ENCODE data around the gene AEBP2.
"Not testable (repeated sequence)": the region's sequence is repeated elsewhere in the genome, so short reads cannot be mapped to it uniquely, and the experiment has no call there.

Gene AEBP2

DNA sequence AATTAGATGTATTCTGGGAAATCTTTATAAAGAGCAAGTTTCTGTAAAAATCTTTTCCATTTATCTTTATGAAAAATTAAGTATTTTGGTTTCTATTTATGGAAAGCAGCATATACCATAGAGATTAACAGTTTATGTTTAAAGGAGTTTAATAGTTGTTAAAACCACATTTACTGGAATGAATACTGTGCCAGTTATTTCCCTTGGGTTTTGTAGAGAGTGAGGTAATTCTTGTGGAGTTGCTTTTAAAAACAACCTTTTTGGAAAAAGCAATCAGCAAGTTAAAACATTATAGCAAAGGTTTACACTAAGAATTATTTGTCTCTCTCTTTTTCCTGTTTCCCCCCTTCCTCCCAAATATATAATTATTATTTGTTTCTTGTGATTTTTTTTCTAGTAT is 34.9 kb downstream of the AEBP2 start:
- H3K27me3 ChIP-seq (ENCODE audit: insufficient read depth, low read depth), result no peaks in the 10 kb centered on the region

DNA sequence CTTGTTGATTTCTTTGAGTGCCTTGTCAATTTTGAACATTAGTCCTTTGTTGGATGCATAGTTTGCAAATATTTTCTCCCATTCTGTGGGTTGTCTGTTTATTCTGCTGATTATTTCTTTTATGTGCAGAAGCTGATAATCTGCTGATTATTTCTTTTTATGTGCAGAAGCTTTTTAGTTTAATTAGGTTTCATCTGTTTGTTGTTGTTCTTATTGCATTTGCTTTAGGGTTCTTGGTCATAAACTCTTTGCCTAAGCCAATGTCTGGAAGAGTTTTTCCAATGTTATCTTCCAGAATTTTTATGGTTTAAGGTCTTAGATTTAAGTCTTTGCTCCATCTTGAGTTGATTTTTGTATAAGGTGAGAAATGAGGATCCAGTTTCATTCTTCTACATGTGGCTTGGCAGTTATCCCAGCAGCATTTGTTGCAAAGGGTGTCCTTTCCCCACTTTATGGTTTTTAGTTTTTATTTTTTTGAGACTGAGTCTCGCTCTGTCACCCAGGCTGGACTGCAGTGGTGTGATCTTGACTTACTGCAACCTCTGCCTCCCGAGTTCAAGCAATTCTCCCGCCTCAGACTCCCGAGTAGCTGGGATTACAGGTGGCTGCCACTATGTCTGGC is 36.7 kb downstream of the AEBP2 start:
- H3K79me2 ChIP-seq (ENCODE audit: insufficient read depth, low read depth), result peaks cover 53% of the 10 kb centered on the region

More for the DNA sequence above, 34.9 kb downstream of the AEBP2 start:
- peaks cover 33% of the 10 kb centered on the region for H3K4me1 ChIP-seq (ENCODE audit: low read depth, poor library complexity, severe bottlenecking)
- H3K4me2 ChIP-seq, result no peak overlapping the region
- H3K9ac ChIP-seq, result no peak overlapping the region
- H4K20me1 ChIP-seq (ENCODE audit: insufficient read depth), result no peaks in the 10 kb centered on the region
- no peak for TF ChIP-seq CTCF (conservative IDR thresholded peaks at IDR 0.05; ENCODE audit: low read depth, low read length)
- no peak overlapping the region for H3K27ac ChIP-seq
- peaks cover 43% of the 10 kb centered on the region for H3K79me2 ChIP-seq (ENCODE audit: insufficient read depth, low read depth)
- no peak overlapping the region for H3K4me3 ChIP-seq (IDR thresholded peaks at IDR 0.05; ENCODE audit: insufficient read depth, low read depth, low read length)
- H3K36me3 ChIP-seq (ENCODE audit: insufficient read depth), result peaks cover 2% of the 10 kb centered on the region; the same call in 1 of the 2 replicates
- no peak overlapping the region for H2AFZ ChIP-seq (ENCODE audit: low read depth)

DNA sequence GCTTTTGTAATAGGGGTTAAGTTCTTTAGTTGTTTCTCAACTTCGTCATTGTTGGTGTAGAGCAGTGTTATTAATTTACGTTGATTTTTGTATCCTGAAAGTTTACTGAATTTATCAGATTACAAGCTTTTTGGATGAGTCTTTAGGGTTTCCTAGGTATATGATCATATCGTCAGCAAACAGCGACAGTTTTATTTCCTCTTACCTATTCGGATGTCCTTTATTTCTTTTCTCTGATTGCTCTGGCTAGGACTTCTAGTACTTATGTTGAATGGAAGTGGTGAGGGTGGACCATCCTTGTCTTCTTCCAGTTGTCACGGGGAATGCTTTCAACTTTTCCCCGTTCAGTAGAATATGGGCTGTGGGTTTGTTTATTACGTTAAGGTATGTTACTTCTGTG is 37.8 kb downstream of the AEBP2 start:
- no peaks in the 10 kb centered on the region for H3K27me3 ChIP-seq (ENCODE audit: insufficient read depth, low read depth)
- no peak overlapping the region for H3K4me3 ChIP-seq (IDR thresholded peaks at IDR 0.05; ENCODE audit: insufficient read depth, low read depth, low read length)
- H3K4me2 ChIP-seq, result no peak overlapping the region
- H3K36me3 ChIP-seq (ENCODE audit: insufficient read depth), result peaks cover 2% of the 10 kb centered on the region; the same call in 1 of the 2 replicates
- H3K27ac ChIP-seq, result no peak overlapping the region
- TF ChIP-seq CTCF (conservative IDR thresholded peaks at IDR 0.05; ENCODE audit: low read depth, low read length), result no peak
- peaks cover 38% of the 10 kb centered on the region for H3K4me1 ChIP-seq (ENCODE audit: low read depth, poor library complexity, severe bottlenecking)
- peaks cover 59% of the 10 kb centered on the region for H3K79me2 ChIP-seq (ENCODE audit: insufficient read depth, low read depth)
- H3K9ac ChIP-seq, result no peak overlapping the region
- H2AFZ ChIP-seq (ENCODE audit: low read depth), result no peak overlapping the region
- peaks cover 5% of the 10 kb centered on the region; the same call in 1 of the 2 replicates for H4K20me1 ChIP-seq (ENCODE audit: insufficient read depth)

More for the DNA sequence above, 36.7 kb downstream of the AEBP2 start:
- not testable (repeated sequence) for H2AFZ ChIP-seq (ENCODE audit: low read depth); H3K27me3 ChIP-seq (ENCODE audit: insufficient read depth, low read depth); H3K4me3 ChIP-seq (IDR thresholded peaks at IDR 0.05; ENCODE audit: insufficient read depth, low read depth, low read length); H3K9ac ChIP-seq; H4K20me1 ChIP-seq (ENCODE audit: insufficient read depth); H3K36me3 ChIP-seq (ENCODE audit: insufficient read depth); H3K4me2 ChIP-seq; H3K27ac ChIP-seq
- peaks cover 33% of the 10 kb centered on the region for H3K4me1 ChIP-seq (ENCODE audit: low read depth, poor library complexity, severe bottlenecking)

GRCh38 chr12:19480459-19480858 is 41.2 kb downstream of the AEBP2 start:
- peaks cover 68% of the 10 kb centered on the region for H3K79me2 ChIP-seq (ENCODE audit: insufficient read depth, low read depth)
- H3K27me3 ChIP-seq (ENCODE audit: insufficient read depth, low read depth), result no peaks in the 10 kb centered on the region
- H3K4me3 ChIP-seq (IDR thresholded peaks at IDR 0.05; ENCODE audit: insufficient read depth, low read depth, low read length), result no peak overlapping the region
- peaks cover 6% of the 10 kb centered on the region; the same call in 1 of the 2 replicates for H4K20me1 ChIP-seq (ENCODE audit: insufficient read depth)
- H3K36me3 ChIP-seq (ENCODE audit: insufficient read depth), result no peaks in the 10 kb centered on the region
- no peak for TF ChIP-seq CTCF (conservative IDR thresholded peaks at IDR 0.05; ENCODE audit: low read depth, low read length)
- no peak overlapping the region for H3K9ac ChIP-seq
- H3K4me1 ChIP-seq (ENCODE audit: low read depth, poor library complexity, severe bottlenecking), result peaks cover 31% of the 10 kb centered on the region
- H3K4me2 ChIP-seq, result no peak overlapping the region
- H2AFZ ChIP-seq (ENCODE audit: low read depth), result no peak overlapping the region
- H3K27ac ChIP-seq, result no peak overlapping the region

GRCh38 chr12:19482036-19482435 is 42.7 kb downstream of the AEBP2 start:
- Histone ChIP-seq H3K4me2 (no peak overlapping the region), H3K27me3 (ENCODE audit: insufficient read depth, low read depth) (no peaks in the 10 kb centered on the region), H3K27ac (no peak overlapping the region), H3K79me2 (ENCODE audit: insufficient read depth, low read depth) (peaks cover 68% of the 10 kb centered on the region), H3K9ac (no peak overlapping the region), H4K20me1 (ENCODE audit: insufficient read depth) (peaks cover 6% of the 10 kb centered on the region; the same call in 1 of the 2 replicates), H3K4me1 (ENCODE audit: low read depth, poor library complexity, severe bottlenecking) (peaks cover 19% of the 10 kb centered on the region), H3K36me3 (ENCODE audit: insufficient read depth) (no peaks in the 10 kb centered on the region), H3K4me3 (IDR thresholded peaks at IDR 0.05; ENCODE audit: insufficient read depth, low read depth, low read length) (no peak overlapping the region), H2AFZ (ENCODE audit: low read depth) (no peak overlapping the region)
- no peak for TF ChIP-seq CTCF (conservative IDR thresholded peaks at IDR 0.05; ENCODE audit: low read depth, low read length)
